HG02973 (cell line): ENCODE data around the gene TBC1D22B.
"Not testable (repeated sequence)": the region's sequence is repeated elsewhere in the genome, so short reads cannot be mapped to it uniquely, and the experiment has no call there.

Source experiments
- ATAC-seq: cut with Tn5 transposase; IDR thresholded peaks from one replicate; pipeline ENCODE4 v1.9.1; 2021; ENCODE audit warnings: moderate library complexity; ENCODE audit not compliant: unreplicated experiment

The TBC1D22B gene

DNA sequence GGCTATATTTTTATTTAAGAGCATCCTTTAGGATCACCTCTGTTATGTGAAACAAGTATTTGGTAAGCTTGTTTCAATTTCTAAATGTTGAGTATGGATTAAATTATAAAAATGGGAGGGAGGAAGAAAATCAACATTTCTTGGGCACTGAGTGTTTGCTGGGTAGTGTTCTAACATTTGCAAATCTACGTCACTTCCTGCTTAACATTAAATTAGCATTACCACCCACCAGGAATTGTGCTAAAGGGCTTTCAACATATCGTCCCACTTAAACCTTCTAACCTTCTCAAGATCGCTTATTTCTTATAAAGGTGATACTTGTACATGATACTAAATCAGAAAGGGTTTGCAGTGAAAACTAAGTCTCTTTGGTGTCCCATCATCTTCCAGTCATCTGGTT is 8.3 kb downstream of the TBC1D22B start:
- ATAC-seq, result no peak

DNA sequence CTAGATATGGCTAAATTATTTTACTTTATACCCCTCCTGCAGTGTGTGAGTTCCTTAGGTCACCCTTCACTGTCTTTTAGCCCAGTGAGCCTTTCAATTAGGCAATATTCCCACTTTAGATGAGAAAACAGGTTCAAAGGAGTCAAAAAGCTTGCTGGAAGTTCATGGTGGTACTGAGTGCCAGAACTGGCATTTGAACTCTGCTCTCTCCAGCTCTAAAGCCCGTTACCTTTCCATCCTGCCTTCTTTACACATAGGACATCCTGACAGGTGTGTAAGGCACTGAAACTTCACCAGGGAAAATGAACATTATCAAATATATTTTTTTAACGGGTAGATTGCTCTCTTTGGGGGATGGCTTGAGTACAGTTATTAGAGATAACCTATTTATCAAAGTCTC is 11.5 kb downstream of the TBC1D22B start:
- no peak for ATAC-seq

DNA sequence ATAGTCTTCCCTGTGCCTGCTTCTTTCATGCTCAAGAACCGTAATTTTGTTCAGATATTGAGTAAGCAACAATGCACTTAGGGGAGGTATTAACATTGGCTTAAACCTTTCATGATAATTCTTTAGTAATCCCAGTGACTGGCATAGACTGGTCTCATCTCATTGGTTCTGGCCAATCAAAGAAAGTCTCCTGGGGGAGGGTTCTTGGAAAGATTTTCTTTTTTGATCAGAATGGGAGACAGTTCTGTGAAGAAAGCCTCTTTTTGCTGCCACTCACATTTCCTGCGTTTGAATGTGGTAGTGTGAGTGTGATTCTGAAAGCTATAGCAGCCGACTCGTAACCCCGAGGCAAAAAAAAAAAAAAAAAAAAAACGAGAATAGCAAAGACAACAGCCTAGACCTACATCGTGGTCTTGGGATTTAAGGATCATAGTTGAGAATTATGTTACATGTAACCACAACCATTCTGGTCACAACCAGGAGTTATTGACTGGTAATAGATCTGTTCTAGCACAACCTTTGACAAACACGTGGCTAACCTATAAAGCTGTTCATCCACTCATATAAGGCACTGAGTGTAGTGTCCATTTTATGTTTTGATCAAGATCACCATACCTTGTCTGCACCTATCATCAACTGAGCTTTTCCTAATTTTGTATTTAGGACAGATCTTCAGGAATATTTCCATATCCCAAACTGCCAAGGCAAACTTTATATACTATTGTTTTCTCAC is 15.4 kb downstream of the TBC1D22B start:
- ATAC-seq, result no peak

DNA sequence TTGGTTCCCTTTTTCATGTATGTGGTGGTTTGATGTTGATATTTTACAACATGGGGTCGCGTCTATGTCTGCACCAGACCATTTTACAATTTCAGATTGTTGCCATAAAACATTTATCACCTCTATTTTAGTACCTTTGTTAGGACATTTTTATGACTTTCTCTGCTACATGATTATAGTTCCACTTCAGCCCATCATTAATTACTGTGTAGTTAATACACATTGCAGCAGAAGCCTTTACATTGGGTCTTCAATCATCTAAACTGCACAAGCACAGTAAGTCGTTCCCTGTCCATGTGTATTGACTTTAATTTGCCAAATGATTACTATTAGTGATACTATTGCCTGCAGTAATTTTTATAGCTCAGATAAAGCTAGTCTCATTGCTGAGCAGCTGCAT is 16.1 kb downstream of the TBC1D22B start:
- no peak for ATAC-seq

DNA sequence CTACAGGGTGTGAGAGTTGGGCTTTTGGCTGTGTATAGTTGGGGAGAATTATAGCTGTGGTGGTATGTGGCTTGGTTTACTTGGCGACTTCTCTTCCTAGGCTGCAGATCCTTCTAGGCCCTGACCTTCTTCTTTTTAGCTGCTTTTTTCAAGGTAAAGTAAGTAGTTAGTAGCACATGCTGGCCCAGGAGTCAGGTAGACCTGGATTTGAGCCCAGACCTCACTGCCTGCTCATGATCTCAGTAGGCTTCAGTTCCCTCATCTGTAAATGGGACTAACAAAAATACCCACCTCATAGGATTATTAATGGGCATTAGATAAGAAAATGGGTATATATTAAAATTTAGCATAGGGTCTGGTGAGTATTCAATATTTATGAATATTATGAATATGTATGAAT is 17.8 kb downstream of the TBC1D22B start:
- ATAC-seq, result no peak

DNA sequence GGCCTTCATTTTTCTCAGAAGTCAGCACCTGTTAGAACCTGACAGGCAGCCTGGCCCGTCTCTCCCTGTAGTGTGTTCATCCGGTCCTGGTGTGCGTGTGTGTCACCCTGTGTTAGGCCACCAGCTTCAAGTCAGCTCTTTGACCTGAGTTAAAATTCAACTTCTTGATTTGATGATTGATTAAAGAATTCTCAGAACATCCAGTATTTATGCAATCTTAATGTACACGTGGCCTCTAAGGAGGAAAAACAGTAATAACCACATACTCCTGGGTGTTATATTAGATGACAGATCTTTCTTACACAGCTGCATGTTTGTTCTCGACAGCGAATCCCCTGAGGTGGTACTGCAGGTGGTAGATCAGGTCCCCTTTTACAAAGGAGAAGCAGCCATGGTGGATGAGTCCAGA is 19.4 kb downstream of the TBC1D22B start:
- no peak for ATAC-seq

DNA sequence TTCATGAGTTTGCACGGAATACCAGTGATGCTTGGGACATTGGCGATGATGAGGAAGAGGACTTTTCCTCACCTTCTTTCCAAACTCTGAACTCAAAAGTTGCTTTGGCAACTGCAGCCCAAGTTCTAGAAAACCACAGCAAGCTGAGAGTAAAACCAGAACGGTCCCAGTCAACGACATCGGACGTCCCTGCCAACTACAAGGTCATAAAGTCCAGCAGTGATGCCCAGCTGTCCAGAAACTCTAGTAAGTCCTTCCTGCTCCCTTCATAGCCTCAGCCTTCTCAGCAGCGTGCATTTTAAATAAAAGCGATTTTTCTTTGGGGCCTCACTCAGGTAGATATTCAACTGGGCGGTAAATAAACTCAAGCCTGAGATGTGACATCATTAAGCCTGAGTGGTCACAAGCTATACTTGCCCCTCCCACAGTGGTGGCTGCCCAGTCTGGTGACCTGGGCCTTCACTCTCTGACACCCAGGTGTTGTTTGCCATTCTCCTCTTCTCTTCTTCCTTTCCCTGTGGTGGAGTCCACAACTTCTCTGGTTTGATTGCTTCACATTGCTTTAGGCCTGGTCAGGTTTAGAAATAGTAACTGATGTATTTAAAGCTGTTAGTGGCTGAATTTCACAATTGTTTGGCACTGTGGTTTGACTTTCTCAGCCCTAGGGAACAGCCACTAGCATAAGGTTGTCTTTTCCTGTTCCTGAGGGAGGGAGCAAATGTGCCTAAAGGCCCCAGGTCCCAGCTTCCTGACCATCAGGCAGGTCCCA is 22.0 kb downstream of the TBC1D22B start:
- no peak for ATAC-seq

DNA sequence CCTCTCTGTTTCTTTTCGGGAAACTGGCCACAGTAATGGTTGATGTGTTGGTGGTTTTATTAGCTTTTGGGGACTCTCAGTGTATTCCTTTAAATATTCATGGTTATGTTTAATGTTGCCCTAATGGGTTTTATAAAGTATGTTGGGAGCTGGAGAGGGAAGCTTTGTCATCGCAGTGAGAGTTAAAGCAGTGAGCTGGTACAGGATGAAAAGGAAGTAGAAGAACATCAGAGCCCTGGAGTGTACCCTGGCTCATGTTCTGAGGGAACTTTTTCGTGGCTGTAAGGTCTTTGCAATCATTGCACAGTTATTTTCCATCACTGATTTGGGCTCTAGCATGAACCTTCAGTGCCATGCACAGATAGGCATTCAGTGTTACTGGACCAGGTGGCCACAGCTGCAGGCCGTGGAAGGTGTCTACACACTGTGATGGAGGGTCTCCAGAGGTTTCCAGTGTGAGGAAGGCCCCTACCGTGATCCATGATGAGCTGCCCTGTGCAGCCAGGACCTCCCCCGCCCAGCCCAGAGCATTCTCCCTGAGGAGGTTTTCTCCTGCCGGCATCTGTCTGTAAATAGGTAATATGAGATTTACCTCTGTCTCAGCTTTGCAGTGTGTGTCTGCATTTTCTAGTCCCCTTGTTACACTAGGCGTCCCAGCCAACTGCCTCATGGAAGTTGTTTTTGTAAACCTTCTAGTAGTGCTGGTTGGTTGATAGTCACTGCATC is 22.8 kb downstream of the TBC1D22B start:
- ATAC-seq, result no peak

DNA sequence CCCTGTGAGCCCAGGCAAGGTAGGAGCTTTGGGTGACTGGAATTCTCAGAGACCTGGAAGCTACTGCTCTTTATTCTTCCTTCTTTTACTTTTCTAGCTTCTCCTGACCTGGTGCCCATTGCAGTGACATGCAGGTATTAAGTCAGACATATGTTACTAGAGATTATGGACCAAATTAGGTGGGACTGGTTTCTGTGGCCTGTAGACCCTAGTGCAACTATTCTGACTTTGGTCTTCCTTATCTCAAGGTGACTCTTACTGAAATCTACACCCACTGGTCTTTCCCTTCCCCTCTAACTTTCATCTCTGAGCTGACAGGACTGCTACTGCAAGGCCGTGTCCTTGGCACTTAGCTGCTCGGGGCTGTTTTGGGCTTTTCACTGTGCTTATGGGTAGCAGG is 24.8 kb downstream of the TBC1D22B start:
- ATAC-seq, result no peak

DNA sequence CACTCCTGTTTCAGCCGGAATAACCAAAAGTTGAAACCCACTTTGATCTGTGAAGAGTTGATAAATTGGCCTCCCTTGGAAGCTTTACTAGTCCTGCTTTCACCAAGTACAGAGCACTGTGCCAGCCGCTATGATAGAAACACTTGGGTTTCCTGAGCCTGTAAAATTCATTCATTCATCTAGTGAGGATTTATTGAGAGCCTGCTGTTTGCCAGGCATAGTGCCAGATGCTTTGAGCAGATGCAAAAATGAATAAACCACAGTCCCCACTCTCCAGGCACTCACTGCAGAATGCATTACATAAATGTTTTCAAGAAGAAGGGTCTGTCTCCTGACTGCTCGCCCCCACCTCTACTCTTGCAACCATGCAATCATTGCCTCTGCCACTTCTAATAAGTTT is 25.7 kb downstream of the TBC1D22B start:
- no peak for ATAC-seq

DNA sequence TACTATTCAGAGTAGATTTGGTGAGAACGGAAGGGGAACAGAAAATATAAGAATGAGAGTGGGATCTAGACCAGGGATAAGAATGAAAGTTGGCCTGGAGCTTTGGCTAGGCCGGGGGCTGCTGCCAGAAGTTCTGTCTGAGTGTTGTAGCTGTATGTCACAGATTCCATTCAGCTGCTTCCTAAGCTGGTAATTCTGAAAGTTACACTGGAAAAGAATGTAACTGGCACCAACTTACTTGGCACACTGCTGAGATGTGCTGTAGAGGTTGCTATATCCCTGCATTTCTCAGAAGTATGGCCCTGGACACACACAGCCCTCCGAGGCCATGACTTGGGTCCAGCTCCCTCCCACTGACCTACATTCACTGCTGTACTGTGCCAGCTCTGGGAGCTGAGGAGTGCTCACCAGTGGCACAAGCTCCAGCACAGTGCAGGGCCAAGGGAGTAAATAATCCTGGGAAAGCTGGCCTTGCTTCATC is 26.1 kb downstream of the TBC1D22B start:
- no peak for ATAC-seq

DNA sequence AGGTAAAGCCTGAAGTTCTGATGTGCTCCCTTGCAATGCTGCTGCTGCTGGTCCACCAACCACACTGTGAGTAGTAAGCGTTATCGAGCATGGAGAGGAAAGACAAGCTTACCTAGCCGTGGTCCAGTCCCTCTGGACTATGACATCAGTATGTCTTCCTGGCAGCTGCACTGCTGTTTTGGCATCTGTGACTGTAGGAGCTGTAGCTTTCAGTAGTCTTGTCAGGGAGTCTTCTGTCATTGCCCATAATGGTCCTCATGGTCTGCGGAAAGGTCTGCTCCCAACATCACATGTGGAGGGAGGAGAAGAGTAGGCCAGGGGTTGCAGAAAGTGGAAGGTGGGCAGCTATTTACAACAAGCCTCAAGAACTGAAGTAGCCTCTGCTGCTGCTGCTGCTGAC is 27.2 kb downstream of the TBC1D22B start:
- no peak for ATAC-seq

DNA sequence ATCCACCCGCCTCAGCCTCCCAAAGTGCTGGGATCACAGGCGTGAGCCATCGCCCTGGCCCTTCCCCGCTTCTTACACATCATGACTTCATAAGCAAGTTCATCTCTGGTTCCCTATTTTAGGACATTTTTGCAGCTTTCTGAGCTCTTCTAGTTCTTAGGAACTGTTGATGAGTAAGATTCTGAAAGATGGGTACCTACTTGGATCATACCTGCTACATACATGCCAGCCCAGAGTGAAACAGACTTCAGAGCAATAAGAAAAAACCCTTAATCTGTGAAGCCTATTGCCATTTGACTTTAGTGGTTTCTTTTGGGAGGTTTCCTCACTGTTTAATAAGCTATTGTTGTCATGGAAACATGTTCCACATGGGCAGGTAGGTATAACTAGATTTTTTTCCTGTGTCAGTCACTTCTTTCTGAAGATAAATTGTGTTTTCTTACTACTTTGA is 28.3 kb downstream of the TBC1D22B start:
- no peak for ATAC-seq

DNA sequence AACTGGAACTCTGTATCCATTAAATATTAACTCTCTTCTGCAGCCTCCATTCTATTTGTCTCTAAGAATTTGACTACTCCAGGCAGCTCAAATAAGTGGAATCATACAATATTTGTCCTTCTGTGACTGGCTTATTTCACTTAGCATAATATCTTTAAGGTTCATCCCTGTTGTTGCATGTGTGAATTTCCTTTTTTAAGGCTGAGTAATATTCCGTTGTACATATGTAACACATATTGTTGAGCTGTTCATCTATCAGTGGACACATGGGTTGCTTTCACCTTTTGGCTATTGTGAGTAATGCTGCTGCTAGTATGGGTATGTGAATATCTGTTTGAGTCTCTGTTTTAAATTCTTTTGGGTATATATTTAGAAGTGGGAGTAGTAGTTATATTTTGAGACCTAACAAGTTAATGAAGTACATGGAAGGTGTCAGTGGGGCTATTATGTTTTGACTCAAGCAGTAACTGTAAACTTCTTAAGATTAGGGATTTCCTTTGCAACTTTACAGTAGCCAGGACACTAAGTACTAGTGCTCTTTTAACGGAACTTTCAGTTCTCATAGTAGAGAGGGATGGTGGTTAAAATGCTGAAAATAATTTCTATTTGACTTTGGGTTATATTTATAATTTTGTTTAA is 30.1 kb downstream of the TBC1D22B start:
- no peak for ATAC-seq

DNA sequence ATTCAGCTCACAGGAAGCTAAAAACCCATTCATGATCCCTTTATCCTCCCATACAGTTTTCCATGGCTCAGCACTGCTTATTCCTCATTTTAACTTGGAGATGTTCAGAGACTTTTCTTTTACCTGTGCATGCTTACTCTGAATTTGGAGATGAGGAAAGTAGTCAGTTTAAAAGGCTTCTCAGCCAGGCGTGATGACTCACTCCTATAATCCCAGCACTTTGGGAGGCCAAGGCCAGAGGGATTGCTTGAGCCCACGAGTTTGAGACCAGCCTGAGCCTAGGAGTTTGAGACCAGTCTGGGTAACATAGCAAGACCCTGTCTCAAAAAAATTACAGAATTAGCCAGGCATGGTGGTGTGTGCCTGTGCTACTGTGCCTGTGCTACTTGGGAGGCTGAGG is 30.7 kb downstream of the TBC1D22B start:
- ATAC-seq, result no peak

DNA sequence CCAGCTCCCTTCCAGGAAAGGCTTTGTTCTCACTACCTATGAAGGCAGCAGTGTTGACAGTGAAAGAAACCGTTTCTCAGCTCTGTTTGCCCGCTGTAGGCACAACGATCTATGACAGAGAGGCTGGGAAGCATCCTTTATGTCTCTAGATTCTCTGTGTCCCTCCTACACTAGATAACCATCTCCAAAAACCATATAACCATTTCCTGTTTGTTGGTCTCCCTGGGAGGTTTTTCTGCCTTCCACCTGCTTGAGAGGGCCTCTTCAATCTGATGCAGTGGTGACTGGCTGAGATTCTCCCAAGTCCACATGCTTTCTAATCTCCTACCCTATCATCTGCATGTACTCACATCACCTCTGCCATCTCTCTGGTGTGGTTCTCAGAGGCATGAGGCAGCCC is 32.4 kb downstream of the TBC1D22B start:
- no peak for ATAC-seq

DNA sequence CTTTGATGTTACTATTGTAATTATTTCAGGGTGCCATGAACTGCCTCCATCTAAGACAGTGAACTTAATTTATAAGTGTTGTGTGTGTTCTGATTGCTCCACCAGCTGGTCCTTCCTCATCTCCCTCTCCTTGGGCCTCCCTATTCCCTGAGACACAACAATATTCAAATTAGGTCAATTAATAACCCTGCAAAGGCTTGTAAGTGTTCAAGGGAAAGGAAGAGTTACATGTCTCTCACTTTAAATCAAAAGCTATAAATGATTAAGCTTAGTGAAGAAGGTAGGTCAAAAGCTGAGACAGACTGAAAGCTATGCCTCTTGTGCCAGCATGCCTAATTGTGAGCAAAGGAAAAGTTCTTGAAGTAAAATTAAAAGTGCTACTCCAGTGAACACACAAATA is 35.9 kb downstream of the TBC1D22B start:
- no peak for ATAC-seq

DNA sequence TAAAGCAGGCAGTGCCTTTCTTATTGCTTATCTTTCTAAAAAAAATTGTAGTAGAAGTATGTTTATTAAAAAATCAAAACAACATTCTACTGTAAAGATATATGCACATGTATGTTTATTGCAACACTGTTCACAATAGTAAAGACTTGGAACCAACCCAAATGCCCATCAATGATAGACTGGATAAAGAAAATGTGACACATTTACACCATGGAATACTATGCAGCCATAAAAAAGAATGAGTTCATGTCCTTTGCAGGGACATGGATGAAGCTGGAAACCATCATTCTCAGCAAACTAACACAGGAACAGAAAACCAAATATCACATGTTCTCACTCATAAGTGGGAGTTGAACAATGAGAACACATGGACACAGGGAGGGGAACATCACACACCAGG is 40.1 kb downstream of the TBC1D22B start:
- ATAC-seq, result not testable (repeated sequence)

DNA sequence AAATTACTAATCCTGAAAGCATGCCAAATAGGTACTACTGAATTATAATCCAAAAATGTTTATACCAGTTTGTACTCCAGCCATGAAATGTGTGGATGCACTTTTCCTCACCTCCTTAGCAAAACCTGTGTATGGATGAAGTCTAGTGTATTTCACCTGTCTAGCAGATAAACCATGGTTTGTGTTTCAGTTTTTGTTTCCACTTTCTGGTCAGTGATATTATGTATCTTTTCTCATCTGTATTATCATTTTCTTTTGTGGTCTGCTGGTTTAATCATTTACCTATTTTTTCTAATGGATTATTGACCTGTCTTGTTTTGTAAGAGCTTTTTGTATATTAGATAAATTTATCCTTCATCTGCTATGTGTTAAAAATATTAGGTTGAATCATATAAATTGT is 41.4 kb downstream of the TBC1D22B start:
- peak; percentile 50 for ATAC-seq

DNA sequence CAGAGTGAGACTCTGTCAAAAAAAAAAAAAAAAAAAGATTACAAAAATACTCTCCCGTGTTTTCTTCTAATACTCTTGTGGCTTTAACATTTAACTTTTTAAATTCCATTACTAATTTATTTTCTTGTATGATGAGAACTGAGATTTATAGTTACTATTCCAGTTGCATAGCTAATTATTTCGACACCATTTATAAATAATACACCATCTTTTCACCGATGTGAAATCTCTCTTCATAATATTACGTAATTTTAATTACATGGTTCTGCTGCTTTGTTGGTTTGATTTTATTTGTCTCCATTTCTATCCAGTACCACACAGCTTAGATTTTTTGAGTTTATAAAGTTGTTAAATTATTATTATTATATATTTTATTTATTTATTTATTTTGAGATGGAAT is 42.4 kb downstream of the TBC1D22B start:
- ATAC-seq, result no peak

DNA sequence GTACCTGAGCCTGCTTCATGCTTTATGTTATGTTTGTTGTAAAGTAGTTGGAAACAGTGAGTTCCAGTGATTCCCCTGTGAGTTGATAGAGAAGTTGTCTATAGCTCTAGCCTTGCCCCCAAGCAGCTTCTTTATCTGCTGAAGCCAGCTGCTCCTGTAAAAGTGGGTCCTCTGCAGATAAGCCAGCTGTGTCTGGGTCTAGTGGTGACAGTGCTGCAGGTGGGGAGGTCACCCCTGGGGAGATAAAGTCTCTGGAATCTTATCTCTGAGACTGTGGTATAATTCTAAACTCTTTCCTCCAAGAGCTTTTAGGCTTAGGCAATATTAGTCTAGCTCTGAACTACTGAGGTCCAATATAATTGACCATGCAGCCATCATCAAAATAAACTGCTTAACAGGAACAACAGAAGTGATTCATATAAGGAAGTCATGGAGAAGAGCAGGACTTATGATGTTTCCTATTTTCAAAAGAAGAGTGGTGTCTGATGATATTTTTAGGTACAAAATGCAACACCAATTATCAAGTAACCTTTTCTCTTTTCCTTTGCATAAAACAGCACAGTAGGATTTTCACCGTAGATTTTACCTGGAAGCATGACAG is 44.6 kb downstream of the TBC1D22B start:
- ATAC-seq, result no peak
